ENCODE data around the gene PPP1R3F.

Gene PPP1R3F

GRCh38 chrX:49250066-49250465, 19.5 kb upstream of the PPP1R3F start:
- no peak for DNase-seq

- DNase-seq = no peak
These were observed 19.0 kb upstream of the PPP1R3F start for GRCh38 chrX:49250578-49250977.

DNA sequence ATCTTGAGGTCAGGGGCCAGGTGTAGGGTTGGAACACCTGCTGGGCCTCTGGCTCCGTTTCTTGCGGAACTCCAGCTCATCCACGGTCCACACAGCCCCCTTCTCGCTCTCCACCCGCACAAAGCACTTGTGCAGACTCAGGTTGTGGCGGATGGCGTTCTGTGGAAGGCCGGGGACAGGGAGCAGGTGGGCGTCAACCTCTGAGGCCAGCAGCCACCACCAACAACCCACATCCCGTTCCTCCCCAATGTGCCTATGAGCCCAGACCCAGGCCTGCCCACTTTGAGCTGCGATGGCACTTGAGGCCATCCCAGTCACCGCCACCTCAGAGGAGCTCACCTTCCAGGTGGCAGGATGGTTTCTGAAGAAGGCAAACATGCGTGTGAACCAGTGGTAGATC, 18.3 kb upstream of the PPP1R3F start:
- no peak for DNase-seq

- DNase-seq = no peak
These were observed 15.0 kb upstream of the PPP1R3F start for GRCh38 chrX:49254639-49255038.

DNA sequence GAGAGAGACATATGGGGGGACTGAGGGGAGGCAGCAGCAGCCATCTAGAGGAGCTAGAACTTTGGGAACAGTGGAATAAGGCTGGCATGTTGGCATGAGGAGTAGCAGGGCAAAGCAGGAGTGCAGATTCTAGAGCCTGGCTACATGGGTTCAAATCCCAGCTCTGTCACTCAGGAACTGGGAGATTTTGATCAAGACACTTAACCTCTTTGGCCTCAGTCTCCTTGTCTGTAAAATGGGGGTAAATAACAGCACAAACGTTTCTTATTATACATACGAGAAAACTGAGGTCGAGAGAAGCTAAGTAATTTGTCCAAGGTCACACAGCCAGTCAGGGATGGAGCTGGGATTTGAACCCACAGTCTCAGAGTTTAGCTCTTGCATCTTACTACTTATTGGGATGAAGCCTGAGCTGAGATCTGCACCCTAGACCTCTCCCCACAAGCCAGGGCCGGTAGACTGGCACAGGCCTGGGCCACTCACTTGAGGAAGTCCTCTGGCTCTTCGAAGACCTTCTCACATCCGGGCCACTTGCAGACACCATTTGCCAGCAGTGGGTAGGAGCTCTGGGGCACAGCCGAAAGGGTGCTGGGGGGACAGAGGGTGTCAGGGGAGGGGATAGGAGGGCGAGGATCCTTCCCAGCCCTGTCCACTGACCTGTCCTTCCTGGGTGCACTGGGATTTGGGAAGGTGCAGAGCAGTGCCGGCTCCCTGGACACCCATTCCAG, 13.2 kb upstream of the PPP1R3F start:
- no peak for DNase-seq

DNA sequence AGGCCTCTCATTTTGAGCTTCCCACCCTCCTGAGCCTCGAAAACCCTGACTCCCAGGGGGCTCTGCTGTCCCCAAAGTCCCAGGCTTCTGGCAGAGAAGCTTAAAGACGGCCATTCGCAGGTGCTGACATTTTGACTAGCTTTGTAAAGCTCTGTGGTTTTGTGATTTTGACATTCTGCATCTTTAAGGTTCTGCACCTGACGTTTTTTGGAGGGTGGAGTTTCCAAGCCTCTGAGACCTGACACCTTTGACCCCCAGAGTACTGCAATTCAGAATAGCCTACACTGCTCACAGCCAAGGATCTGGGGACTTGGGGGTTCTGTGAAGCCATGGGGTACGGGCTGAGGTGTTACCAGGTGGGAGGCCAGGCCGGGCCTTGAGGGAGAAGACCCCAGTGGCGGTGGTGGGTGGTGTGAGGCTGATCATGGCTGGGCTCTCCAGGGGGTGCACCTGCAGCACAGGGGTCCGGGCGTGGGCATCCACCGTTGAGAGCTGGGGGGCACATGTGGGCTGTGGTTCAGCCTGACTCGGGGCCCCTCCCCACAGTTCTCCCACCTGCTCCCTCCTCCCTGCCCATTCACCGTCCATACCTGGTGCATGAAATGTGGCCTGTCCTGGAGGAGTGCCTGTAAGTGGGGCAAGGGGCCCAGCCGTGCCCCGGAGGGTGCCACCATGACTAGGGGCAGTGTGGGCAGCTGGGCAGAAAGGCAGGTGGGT, 12.4 kb upstream of the PPP1R3F start:
- DNase-seq = no peak

- DNase-seq = no peak
These were observed 11.5 kb upstream of the PPP1R3F start for GRCh38 chrX:49257846-49258748.

- DNase-seq = no peak
These were observed 10.9 kb upstream of the PPP1R3F start for GRCh38 chrX:49258749-49259124.

GRCh38 chrX:49260221-49260985, 9.2 kb upstream of the PPP1R3F start:
- DNase-seq = no peak

DNA sequence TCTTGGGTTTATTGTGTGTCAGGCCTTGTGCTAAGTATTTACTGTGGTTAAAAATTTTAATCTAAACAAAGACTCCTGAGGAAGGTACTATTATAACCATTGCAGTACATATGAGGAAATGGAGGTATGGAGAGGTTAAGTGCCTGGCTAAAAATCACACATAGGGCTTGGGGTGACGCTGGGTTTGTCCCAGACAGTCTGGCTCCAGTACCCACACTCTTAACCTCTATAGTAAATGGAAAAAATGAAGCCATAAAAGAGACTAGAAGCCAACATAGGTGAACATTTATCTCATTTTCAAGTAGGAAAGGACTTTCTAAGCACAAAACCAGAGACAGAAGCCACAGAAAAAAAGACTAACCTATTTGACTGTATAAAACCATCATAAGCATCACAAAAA, 7.0 kb upstream of the PPP1R3F start:
- no peak for DNase-seq

GRCh38 chrX:49263631-49264030, 6.0 kb upstream of the PPP1R3F start:
- no peak for DNase-seq

GRCh38 chrX:49264460-49264859, 5.1 kb upstream of the PPP1R3F start, which contains the start of gene FOXP3:
Gene FOXP3 (minus strand): TSS chrX:49264710. CDS start chrX:49258505, 6,205 bp downstream.
- DNase-seq = no peak

GRCh38 chrX:49266523-49267445, 2.8 kb upstream of the PPP1R3F start:
- no peak for DNase-seq

GRCh38 chrX:49268702-49269009, 937 bp upstream of the PPP1R3F start:
- no peak for DNase-seq

GRCh38 chrX:49269010-49269766, 405 bp upstream of the PPP1R3F start:
- DNase-seq = peak; percentile 78

DNA sequence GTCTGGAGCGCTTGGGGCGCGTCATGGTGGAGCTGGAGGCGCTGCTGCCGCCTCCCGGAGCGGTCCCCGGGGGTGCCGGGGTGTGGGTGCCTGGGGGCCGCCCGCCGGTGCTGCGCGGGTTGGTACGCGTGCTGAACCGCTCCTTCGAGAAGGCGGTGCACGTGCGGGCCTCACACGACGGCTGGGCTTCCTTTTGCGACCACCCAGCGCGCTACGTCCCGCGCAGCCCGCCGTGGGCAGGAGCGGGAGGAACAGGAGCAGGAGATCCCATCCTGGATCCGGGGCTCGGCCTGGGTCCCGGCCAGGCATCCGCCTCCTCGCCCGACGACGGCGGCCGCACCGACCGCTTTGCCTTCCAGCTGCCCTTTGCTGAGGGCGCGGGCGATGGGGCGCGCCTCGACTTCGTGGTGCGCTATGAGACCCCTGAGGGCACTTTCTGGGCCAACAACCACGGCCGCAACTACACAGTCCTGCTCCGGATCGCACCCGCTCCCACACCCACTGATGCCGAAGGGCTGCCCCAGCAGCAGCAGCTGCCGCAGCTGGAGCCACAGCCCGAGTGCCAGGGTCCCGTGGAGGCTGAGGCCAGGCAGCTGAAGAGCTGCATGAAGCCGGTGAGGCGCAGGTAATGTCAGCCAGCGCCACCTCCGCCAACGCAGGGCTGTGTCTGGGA, 792 bp downstream of the PPP1R3F start:
- no peak for DNase-seq

DNA sequence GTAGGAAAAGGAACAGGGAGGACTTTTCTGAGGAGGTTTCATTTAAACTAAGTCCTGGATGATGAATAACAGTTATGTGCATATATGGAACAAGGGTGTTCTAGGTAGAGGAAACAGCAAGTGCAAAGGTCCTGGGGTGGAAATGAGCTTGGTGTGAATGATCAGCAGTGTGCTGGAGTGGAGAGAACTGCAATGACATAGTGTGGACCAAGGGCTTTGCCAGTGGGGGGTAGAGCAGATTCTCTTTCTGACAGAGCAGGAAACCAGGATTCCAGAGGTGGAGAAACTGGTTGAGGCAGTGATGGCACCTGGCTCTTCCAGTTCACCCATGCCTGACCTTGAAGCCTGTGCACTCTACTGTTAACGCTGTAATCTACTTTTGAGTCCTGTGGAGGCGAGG, 1.7 kb downstream of the PPP1R3F start:
- DNase-seq = no peak

- DNase-seq = no peak
These were observed 2.8 kb downstream of the PPP1R3F start for GRCh38 chrX:49272421-49272820.

- no peak for DNase-seq
These were observed 3.7 kb downstream of the PPP1R3F start for GRCh38 chrX:49273181-49273727.

DNA sequence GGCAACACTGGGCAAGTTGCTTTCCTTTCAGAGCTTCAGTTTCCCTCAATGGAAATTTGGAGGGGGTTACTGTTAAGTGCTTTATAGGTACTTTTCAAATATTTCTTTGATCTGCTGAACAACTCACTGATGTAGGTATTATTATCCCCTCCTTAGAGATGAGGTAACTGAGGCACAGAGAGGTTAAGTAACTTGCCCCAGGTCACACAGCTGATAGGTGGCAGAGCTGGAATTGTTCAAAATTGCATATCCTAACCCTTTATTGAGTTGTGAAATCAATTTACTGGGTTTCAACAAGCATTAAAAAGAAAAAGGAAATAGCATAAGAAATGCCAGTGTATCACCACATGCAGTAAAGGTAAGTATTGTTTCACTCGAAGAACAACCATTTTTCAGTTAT, 6.6 kb downstream of the PPP1R3F start:
- no peak for DNase-seq

Measured in activated gamma-delta T cell (primary cell).